Neuron (in vitro differentiated cells): ENCODE measurements around the gene DRD4.

Source experiments
- H2AFZ ChIP-seq: one replicate; pipeline ENCODE4 v1.6.1; 2013; ENCODE audit warnings: low read depth, mild to moderate bottlenecking, inconsistent platforms, low read length, moderate library complexity
- H3K27me3 ChIP-seq: one replicate; pipeline ENCODE4 v1.6.1; 2013; ENCODE audit warnings: low read length; ENCODE audit not compliant: insufficient read depth
- H3K36me3 ChIP-seq: one replicate; pipeline ENCODE4 v1.6.1; 2013; ENCODE audit warnings: low read length; ENCODE audit not compliant: insufficient read depth
- H3K4me1 ChIP-seq: one replicate; pipeline ENCODE4 v1.6.1; 2013; ENCODE audit warnings: low read length; ENCODE audit not compliant: insufficient read depth
- H3K4me3 ChIP-seq: 2 replicates; pipeline ENCODE4 v1.5.1; 2013; ENCODE audit warnings: mild to moderate bottlenecking, low read length, moderate library complexity
- H3K9me3 ChIP-seq: one replicate; pipeline ENCODE4 v1.6.1; 2013; ENCODE audit warnings: low read length

The DRD4 gene

GRCh38 chr11:603154-603553 lies 33.9 kb upstream of the DRD4 start:
- H3K27me3 ChIP-seq = no peaks in the 10 kb centered on the region
- H3K9me3 ChIP-seq = no peaks in the 10 kb centered on the region
- H2AFZ ChIP-seq = no peak overlapping the region
- no peak overlapping the region for H3K4me3 ChIP-seq
- no peaks in the 10 kb centered on the region for H3K4me1 ChIP-seq
- peaks cover 87% of the 10 kb centered on the region for H3K36me3 ChIP-seq

- Histone ChIP-seq H3K4me1 (no peaks in the 10 kb centered on the region), H2AFZ (no peak overlapping the region), H3K36me3 (peaks cover 92% of the 10 kb centered on the region), H3K9me3 (no peaks in the 10 kb centered on the region), H3K27me3 (no peaks in the 10 kb centered on the region), H3K4me3 (no peak overlapping the region)
Measured at GRCh38 chr11:605286-606129, 31.6 kb upstream of the DRD4 start.

- Histone ChIP-seq H3K4me3 (no peak overlapping the region), H3K36me3 (peaks cover 95% of the 10 kb centered on the region), H3K4me1 (no peaks in the 10 kb centered on the region), H3K9me3 (no peaks in the 10 kb centered on the region), H2AFZ (no peak overlapping the region), H3K27me3 (no peaks in the 10 kb centered on the region)
Measured at GRCh38 chr11:606245-606644, 30.8 kb upstream of the DRD4 start.

- Histone ChIP-seq H3K4me1 (no peaks in the 10 kb centered on the region), H3K9me3 (no peaks in the 10 kb centered on the region), H2AFZ (no peak overlapping the region), H3K27me3 (no peaks in the 10 kb centered on the region), H3K36me3 (peaks cover 95% of the 10 kb centered on the region), H3K4me3 (no peak overlapping the region)
Measured at GRCh38 chr11:607020-607780, 29.9 kb upstream of the DRD4 start.

GRCh38 chr11:607971-608659 lies 29.0 kb upstream of the DRD4 start:
- Histone ChIP-seq H3K4me1 (no peaks in the 10 kb centered on the region), H3K4me3 (no peak overlapping the region), H3K36me3 (peaks cover 96% of the 10 kb centered on the region), H2AFZ (no peak overlapping the region), H3K9me3 (no peaks in the 10 kb centered on the region), H3K27me3 (no peaks in the 10 kb centered on the region)

GRCh38 chr11:608791-609251 lies 28.2 kb upstream of the DRD4 start:
- no peaks in the 10 kb centered on the region for H3K27me3 ChIP-seq
- peaks cover 94% of the 10 kb centered on the region for H3K36me3 ChIP-seq
- H3K9me3 ChIP-seq = no peaks in the 10 kb centered on the region
- H3K4me1 ChIP-seq = peaks cover 2% of the 10 kb centered on the region
- no peak overlapping the region for H2AFZ ChIP-seq
- no peak overlapping the region for H3K4me3 ChIP-seq

GRCh38 chr11:609341-609811 lies 27.7 kb upstream of the DRD4 start:
- Histone ChIP-seq H3K27me3 (no peaks in the 10 kb centered on the region), H3K36me3 (peaks cover 88% of the 10 kb centered on the region), H3K9me3 (no peaks in the 10 kb centered on the region), H3K4me1 (peaks cover 2% of the 10 kb centered on the region), H3K4me3 (no peak overlapping the region), H2AFZ (no peak overlapping the region)

- Histone ChIP-seq H3K36me3 (peaks cover 80% of the 10 kb centered on the region), H3K9me3 (no peaks in the 10 kb centered on the region), H3K27me3 (no peaks in the 10 kb centered on the region), H3K4me1 (peaks cover 5% of the 10 kb centered on the region), H3K4me3 (no peak overlapping the region), H2AFZ (no peak overlapping the region)
Measured at GRCh38 chr11:610146-610801, 26.8 kb upstream of the DRD4 start.

GRCh38 chr11:611001-611996 lies 25.8 kb upstream of the DRD4 start:
- Histone ChIP-seq H3K36me3 (peaks cover 69% of the 10 kb centered on the region), H2AFZ (no peak overlapping the region), H3K4me1 (peaks cover 11% of the 10 kb centered on the region)

GRCh38 chr11:612201-612960 lies 24.7 kb upstream of the DRD4 start:
- H3K36me3 ChIP-seq = peaks cover 59% of the 10 kb centered on the region
- no peak overlapping the region for H3K4me3 ChIP-seq
- H3K4me1 ChIP-seq = peaks cover 11% of the 10 kb centered on the region
- no peaks in the 10 kb centered on the region for H3K27me3 ChIP-seq
- H3K9me3 ChIP-seq = no peaks in the 10 kb centered on the region
- no peak overlapping the region for H2AFZ ChIP-seq

More at GRCh38 chr11:611001-611996, 25.8 kb upstream of the DRD4 start:
- Histone ChIP-seq H3K27me3 (no peaks in the 10 kb centered on the region), H3K4me3 (no peak overlapping the region), H3K9me3 (no peaks in the 10 kb centered on the region)

GRCh38 chr11:612961-613300 lies 24.1 kb upstream of the DRD4 start:
- H3K36me3 ChIP-seq = peaks cover 56% of the 10 kb centered on the region
- no peak overlapping the region for H2AFZ ChIP-seq
- peaks cover 11% of the 10 kb centered on the region for H3K4me1 ChIP-seq
- H3K4me3 ChIP-seq = no peak overlapping the region
- H3K27me3 ChIP-seq = no peaks in the 10 kb centered on the region
- H3K9me3 ChIP-seq = no peaks in the 10 kb centered on the region
